ENCODE data around the gene NANS. TPM values are rescaled to one million over a fixed set of nuclear protein-coding genes. Genes with fewer than 3 reads are reported as not detected.

NANS gene
- total RNA-seq, 1 experiment from 2014 or later, result 84.9 TPM

DNA sequence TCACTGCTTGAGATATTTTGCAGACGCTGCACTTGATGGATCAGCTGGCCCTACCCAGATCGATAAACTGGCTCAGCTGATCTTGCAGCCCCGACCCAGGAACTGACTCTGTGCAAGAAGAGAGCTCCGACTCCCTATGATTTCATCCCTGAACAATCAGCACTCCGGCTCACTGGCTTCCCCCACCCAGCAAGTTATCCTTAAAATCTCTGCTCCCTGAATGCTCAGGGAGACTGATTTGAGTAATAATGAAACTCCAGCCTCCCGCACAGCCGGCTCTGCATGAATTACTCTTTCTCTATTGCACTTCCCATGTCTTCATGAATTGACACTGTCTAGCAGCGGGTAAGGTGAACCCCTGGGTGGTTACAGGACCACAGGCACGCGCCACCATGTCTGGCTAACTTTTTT is 16.9 kb upstream of the NANS start:
- H3K4me1 ChIP-seq (replicated peaks; ENCODE audit: insufficient read depth), result peaks cover 29% of the 10 kb centered on the region

DNA sequence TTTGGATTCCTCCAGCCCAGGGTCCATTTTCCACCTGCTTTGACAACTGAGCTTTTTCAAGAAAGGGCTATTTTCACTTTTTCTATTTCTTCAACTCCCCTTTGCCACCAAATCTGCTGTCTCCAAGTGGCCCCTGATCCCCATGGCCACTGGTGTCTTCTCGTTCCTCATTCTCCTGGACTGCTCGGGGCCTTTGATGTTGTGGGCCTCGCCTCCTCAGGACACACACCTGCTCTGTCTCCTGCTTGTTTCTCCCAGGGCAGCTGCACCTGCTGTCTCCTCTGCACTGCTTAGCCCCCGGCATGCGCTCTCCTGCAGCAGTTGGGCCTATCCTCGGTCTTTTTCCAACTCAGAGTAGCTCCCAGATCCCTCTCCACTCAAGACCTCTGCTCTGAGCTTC is 16.3 kb upstream of the NANS start:
- POLR2A ChIA-PET (ENCODE audit: unreplicated experiment), result no interaction called here

More for the DNA sequence above, 16.9 kb upstream of the NANS start:
- Histone ChIP-seq H3K9me2 (ENCODE audit: insufficient read depth) (no peaks in the 10 kb centered on the region), H3K27ac (no peak overlapping the region), H3K36me3 (ENCODE audit: low read depth) (no peaks in the 10 kb centered on the region), H3K27me3 (ENCODE audit: insufficient read depth, low read depth) (no peaks in the 10 kb centered on the region), H3K79me2 (ENCODE audit: low read depth) (no peaks in the 10 kb centered on the region; the same call in 1 of the 2 replicates), H3K4me2 (no peak overlapping the region), H3K9me3 (ENCODE audit: insufficient read depth, low read depth) (no peaks in the 10 kb centered on the region), H3K4me3 (no peak overlapping the region), H3F3A (ENCODE audit: insufficient read depth, low read depth) (peaks cover 18% of the 10 kb centered on the region), H2AFZ (no peak overlapping the region), H4K20me1 (ENCODE audit: insufficient read depth) (no peaks in the 10 kb centered on the region)
- no TSS peak for BruUV-seq (replicated peaks)
- DNase-seq, result no peak
- TF ChIP-seq, protein P1, sequence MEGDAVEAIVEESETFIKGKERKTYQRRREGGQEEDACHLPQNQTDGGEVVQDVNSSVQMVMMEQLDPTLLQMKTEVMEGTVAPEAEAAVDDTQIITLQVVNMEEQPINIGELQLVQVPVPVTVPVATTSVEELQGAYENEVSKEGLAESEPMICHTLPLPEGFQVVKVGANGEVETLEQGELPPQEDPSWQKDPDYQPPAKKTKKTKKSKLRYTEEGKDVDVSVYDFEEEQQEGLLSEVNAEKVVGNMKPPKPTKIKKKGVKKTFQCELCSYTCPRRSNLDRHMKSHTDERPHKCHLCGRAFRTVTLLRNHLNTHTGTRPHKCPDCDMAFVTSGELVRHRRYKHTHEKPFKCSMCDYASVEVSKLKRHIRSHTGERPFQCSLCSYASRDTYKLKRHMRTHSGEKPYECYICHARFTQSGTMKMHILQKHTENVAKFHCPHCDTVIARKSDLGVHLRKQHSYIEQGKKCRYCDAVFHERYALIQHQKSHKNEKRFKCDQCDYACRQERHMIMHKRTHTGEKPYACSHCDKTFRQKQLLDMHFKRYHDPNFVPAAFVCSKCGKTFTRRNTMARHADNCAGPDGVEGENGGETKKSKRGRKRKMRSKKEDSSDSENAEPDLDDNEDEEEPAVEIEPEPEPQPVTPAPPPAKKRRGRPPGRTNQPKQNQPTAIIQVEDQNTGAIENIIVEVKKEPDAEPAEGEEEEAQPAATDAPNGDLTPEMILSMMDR (conservative IDR thresholded peaks at IDR 0.05), result no peak
- no peak for TF ChIP-seq EZH2 (IDR thresholded peaks at IDR 0.05; ENCODE audit: low read depth)
- ChIA-PET CTCF (no interaction called here), POLR2A (ENCODE audit: unreplicated experiment) (no interaction called here)
- intact Hi-C loops (cut with micrococcal nuclease; ENCODE audit: unreplicated experiment), result no loop called here

DNA sequence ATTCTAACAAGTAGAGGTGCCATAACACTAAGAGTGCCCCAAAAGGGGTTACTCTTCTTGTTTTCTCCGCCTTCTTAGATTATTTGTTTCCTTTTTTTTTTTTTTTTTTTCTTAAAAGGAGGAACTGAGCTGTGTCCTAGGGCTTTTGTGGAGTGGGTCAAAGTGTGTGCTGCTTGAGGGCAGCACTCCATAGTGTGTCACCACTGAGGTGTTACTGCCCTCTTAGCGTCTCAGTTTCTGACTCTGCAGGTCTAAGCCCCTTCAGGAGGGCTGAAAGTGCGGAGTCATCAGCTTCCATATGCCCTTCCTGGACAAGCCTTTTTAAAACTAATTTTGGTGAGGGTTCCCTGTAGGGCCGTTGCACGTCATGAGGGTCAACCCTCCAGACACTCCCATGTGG is 12.6 kb upstream of the NANS start:
- Histone ChIP-seq H2AFZ (no peak overlapping the region), H3K4me2 (no peak overlapping the region), H3K36me3 (ENCODE audit: low read depth) (peaks cover 24% of the 10 kb centered on the region; the same call in 1 of the 2 replicates), H4K20me1 (ENCODE audit: insufficient read depth) (no peaks in the 10 kb centered on the region), H3K9me3 (ENCODE audit: insufficient read depth, low read depth) (no peaks in the 10 kb centered on the region), H3K27ac (no peak overlapping the region), H3K9me2 (ENCODE audit: insufficient read depth) (no peaks in the 10 kb centered on the region), H3K4me3 (no peak overlapping the region), H3K79me2 (ENCODE audit: low read depth) (peaks cover 43% of the 10 kb centered on the region), H3K4me1 (replicated peaks; ENCODE audit: insufficient read depth) (peaks cover 32% of the 10 kb centered on the region), H3F3A (ENCODE audit: insufficient read depth, low read depth) (peaks cover 26% of the 10 kb centered on the region; the same call in 1 of the 2 replicates), H3K27me3 (ENCODE audit: insufficient read depth, low read depth) (no peaks in the 10 kb centered on the region)
- BruUV-seq (replicated peaks), result no TSS peak
- no peak for DNase-seq
- ChIA-PET POLR2A (ENCODE audit: unreplicated experiment) (no interaction called here), CTCF (interaction anchor here (0.6 to 0.7 kb wide), 2 partner anchors 8 to 55 kb away, joined by 4 to 6 read pairs; no protein-coding TSS in a partner anchor)
- intact Hi-C loops (cut with micrococcal nuclease; ENCODE audit: unreplicated experiment), result no loop called here
- TF ChIP-seq EZH2 (IDR thresholded peaks at IDR 0.05; ENCODE audit: low read depth), result no peak
- TF ChIP-seq, protein P1 (conservative IDR thresholded peaks at IDR 0.05), result no peak

More for the DNA sequence above, 16.3 kb upstream of the NANS start:
- Histone ChIP-seq H3K4me2 (no peak overlapping the region), H3K9me2 (ENCODE audit: insufficient read depth) (no peaks in the 10 kb centered on the region), H3K4me3 (no peak overlapping the region), H3K27ac (no peak overlapping the region), H3K79me2 (ENCODE audit: low read depth) (peaks cover 6% of the 10 kb centered on the region), H3K4me1 (replicated peaks; ENCODE audit: insufficient read depth) (peaks cover 30% of the 10 kb centered on the region), H3K27me3 (ENCODE audit: insufficient read depth, low read depth) (no peaks in the 10 kb centered on the region), H3K9me3 (ENCODE audit: insufficient read depth, low read depth) (no peaks in the 10 kb centered on the region), H3F3A (ENCODE audit: insufficient read depth, low read depth) (peaks cover 12% of the 10 kb centered on the region), H4K20me1 (ENCODE audit: insufficient read depth) (no peaks in the 10 kb centered on the region), H2AFZ (no peak overlapping the region), H3K36me3 (ENCODE audit: low read depth) (no peaks in the 10 kb centered on the region)
- CTCF ChIA-PET, result no interaction called here
- TF ChIP-seq, protein P1 (conservative IDR thresholded peaks at IDR 0.05), result no peak
- TF ChIP-seq EZH2 (IDR thresholded peaks at IDR 0.05; ENCODE audit: low read depth), result no peak
- intact Hi-C loops (cut with micrococcal nuclease; ENCODE audit: unreplicated experiment), result no loop called here
- BruUV-seq (replicated peaks), result no TSS peak
- no peak for DNase-seq
